ENCODE measurements around the gene AKAP10. TPM values are rescaled to one million over a fixed set of nuclear protein-coding genes. Genes with fewer than 3 reads are reported as not detected.

The AKAP10 gene
- total and polyA plus RNA-seq, 7 experiments from 2014 or later: 17.0 to 69.0 (median 50.5) TPM

DNA sequence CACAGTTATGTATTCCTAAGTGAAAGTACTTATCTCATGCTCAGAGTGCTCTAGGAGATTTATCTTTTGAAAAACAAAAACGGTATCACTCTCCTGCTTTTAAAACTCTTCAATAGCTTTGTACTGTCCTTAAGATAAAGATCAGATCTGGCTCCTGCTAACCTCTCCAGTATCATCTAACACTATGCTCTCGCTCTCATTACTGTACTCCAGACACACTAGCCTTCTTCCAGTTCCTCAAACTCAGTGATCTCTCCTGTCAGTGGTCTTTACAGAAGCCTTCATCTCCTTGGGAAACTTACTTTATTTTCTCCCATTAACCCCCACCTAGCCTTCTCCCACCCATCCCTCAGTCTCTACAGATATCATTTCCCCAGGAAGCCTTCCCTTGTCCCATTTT lies 120.0 kb downstream of the AKAP10 start:
- H3K36me3 Mint-ChIP-seq: peaks cover 0 to 27% (median 10%) of the 10 kb centered on the region in 5 donors
- H3K9me3 Mint-ChIP-seq: no peaks in the 10 kb centered on the region
- POLR2A ChIA-PET: interaction anchor here (0.6 to 1.0 kb wide), 3 partner anchors 21 to 58 kb away, joined by 3 to 5 read pairs (median 4); no protein-coding TSS in a partner anchor
- peak overlapping the region in 6 of 9 donors; percentile 4 to 88 (median 40) for H3K27ac Mint-ChIP-seq
- H3K4me1 ChIP-seq (ENCODE audit: control insufficient read depth in 2 of 2, insufficient read depth in 2 of 2, low read length in 2 of 2): no peaks in the 10 kb centered on the region
- DNase-seq (no peak), ATAC-seq (no peak)
- CTCF ChIA-PET: interaction anchor here (0.8 to 1.3 kb wide), 2 partner anchors 11 to 22 kb away, joined by 3 to 4 read pairs; partner anchors contain the start of gene ULK2
- H3K9me3 ChIP-seq (ENCODE audit: control insufficient read depth in 2 of 3, low read length in 3 of 3): no peaks in the 10 kb centered on the region
- H3K4me3 Mint-ChIP-seq: no peak overlapping the region
- peaks cover 0 to 7% (median 0%) of the 10 kb centered on the region in 3 experiments for H3K36me3 ChIP-seq (ENCODE audit: control insufficient read depth in 2 of 3, insufficient read depth in 3 of 3, low read length in 3 of 3)
- intact Hi-C loops (cut with micrococcal nuclease): no loop called here
- peaks cover 0 to 8% (median 0%) of the 10 kb centered on the region in 7 donors for H3K4me1 Mint-ChIP-seq
- H3K27me3 ChIP-seq (ENCODE audit: control insufficient read depth in 2 of 2, insufficient read depth in 2 of 2, low read length in 2 of 2): no peaks in the 10 kb centered on the region
- no peak overlapping the region for H3K4me3 ChIP-seq (ENCODE audit: low read length)
- no peak overlapping the region for H3K27ac ChIP-seq (ENCODE audit: low read depth, low read length)
- no peaks in the 10 kb centered on the region for H3K27me3 Mint-ChIP-seq

Other genes with a start within 250 kb of the AKAP10 start
- under 1 TPM in 1 of 5 experiments, not detected in 4; 0.61 TPM for gene ALDH3A1, start 229.5 kb downstream of the AKAP10 start, total RNA-seq
- not detected for gene ALDH3A1, start 229.5 kb downstream of the AKAP10 start, polyA plus RNA-seq
- gene ULK2, start 109.9 kb downstream of the AKAP10 start, total RNA-seq: 10 to 100 TPM; 10.9 to 21.2 (median 14.8) TPM
- 10 to 100 TPM in 1 of 2 donors, 1 to 10 TPM in 1; 7.3 to 14.3 TPM for gene ULK2, start 109.9 kb downstream of the AKAP10 start, polyA plus RNA-seq
- gene SPECC1, start 31.5 kb upstream of the AKAP10 start, total RNA-seq: 10 to 100 TPM in 1 of 5 experiments, 1 to 10 TPM in 4; 1.2 to 37.5 (median 5.7) TPM
- gene SPECC1, start 31.5 kb upstream of the AKAP10 start, polyA plus RNA-seq: 1 to 10 TPM; 2.6 to 4.7 TPM

All from naive thymus-derived CD4-positive, alpha-beta T cell (primary cell).